NOMO-1 treated with DMSO at 0.1 percent for 48 hours (cell line): ENCODE results near the gene UBTF.

ENCODE experiments used
- DNase-seq: peaks from one replicate; lab custom pipeline; 2025; ENCODE audit not compliant: unreplicated experiment; lab: John Stamatoyannopoulos, UW

UBTF gene

GRCh38 chr17:44219616-44220212 lies at the start of gene UBTF:
Gene UBTF, minus strand, starts transcription at chr17:44219675. Its CDS starts 1,446 bp downstream, at chr17:44218229.
- DNase-seq: peak; percentile 25

GRCh38 chr17:44268709-44269534 lies 49.4 kb upstream of the UBTF start:
- no peak for DNase-seq

GRCh38 chr17:44267818-44268490 lies 48.5 kb upstream of the UBTF start, which contains the start of gene SLC4A1:
Gene SLC4A1, minus strand, starts transcription at chr17:44268135. Its CDS starts 5,269 bp downstream, at chr17:44262866.
- DNase-seq: no peak

GRCh38 chr17:44267165-44267455 lies 47.6 kb upstream of the UBTF start:
- no peak for DNase-seq

- no peak for DNase-seq
Observed at GRCh38 chr17:44266402-44267164, 47.1 kb upstream of the UBTF start.

- DNase-seq: no peak
Observed at GRCh38 chr17:44263345-44263902, 43.9 kb upstream of the UBTF start.

- DNase-seq: no peak
Observed at GRCh38 chr17:44262654-44263225, 43.3 kb upstream of the UBTF start.

- no peak for DNase-seq
Observed at GRCh38 chr17:44260296-44260695, 40.8 kb upstream of the UBTF start.

- DNase-seq: no peak
Observed at GRCh38 chr17:44258811-44259351, 39.4 kb upstream of the UBTF start.

GRCh38 chr17:44257815-44258760 lies 38.6 kb upstream of the UBTF start:
- no peak for DNase-seq

GRCh38 chr17:44256671-44257070 lies 37.2 kb upstream of the UBTF start:
- no peak for DNase-seq

GRCh38 chr17:44255915-44256314 lies 36.4 kb upstream of the UBTF start:
- DNase-seq: no peak

- DNase-seq: no peak
Observed at GRCh38 chr17:44254361-44255095, 35.1 kb upstream of the UBTF start.

- no peak for DNase-seq
Observed at GRCh38 chr17:44253006-44253405, 33.5 kb upstream of the UBTF start.

- no peak for DNase-seq
Observed at GRCh38 chr17:44251062-44251461, 31.6 kb upstream of the UBTF start.

GRCh38 chr17:44249501-44250246 lies 30.2 kb upstream of the UBTF start:
- DNase-seq: no peak

- DNase-seq: no peak
Observed at GRCh38 chr17:44247876-44248736, 28.6 kb upstream of the UBTF start.
